Activated T-cell treated with anti-CD3 and anti-CD28 coated beads, Interleukin-2, amount 50 U/mL, for 4 hours (primary cell): ENCODE results near the gene FDX1. TPM values are rescaled to one million over a fixed set of nuclear protein-coding genes. Genes with fewer than 3 reads are reported as not detected.
A peak's percentile ranks its signal among the peaks of the same experiment; 100 is the strongest.

Experiments
- ATAC-seq, 2 donors: fragments of 200-7000 bp; cut with Tn5 transposase; one replicate each; pipeline ENCODE4 v1.10.0; 2021
- DNase-seq: peaks from one replicate; pipeline ENCODE4 v3.0.0-alpha.2; 2020
- H3K27me3 Mint-ChIP-seq: one replicate; pipeline ENCODE4 v1.8.0; 2021; ENCODE audit warnings: low read depth, mixed read lengths
- H3K36me3 Mint-ChIP-seq: one replicate; pipeline ENCODE4 v1.8.0; 2022; ENCODE audit warnings: mixed read lengths; ENCODE audit not compliant: insufficient read depth
- H3K4me1 Mint-ChIP-seq: one replicate; pipeline ENCODE4 v1.8.0; 2021; ENCODE audit warnings: low read depth, mixed read lengths
- H3K4me3 Mint-ChIP-seq: one replicate; pipeline ENCODE4 v1.8.0; 2021; ENCODE audit warnings: mild to moderate bottlenecking, moderate library complexity, mixed read lengths
- H3K9me3 Mint-ChIP-seq: one replicate; pipeline ENCODE4 v1.8.0; 2021; ENCODE audit warnings: mixed read lengths
- total RNA-seq, 3 donors: library from RNA; stranded (reverse); gene quantifications; one replicate each; pipeline ENCODE4 v1.2.1, GENCODE V29; 2021

Gene FDX1
- total RNA-seq, 3 donors from 2014 or later, result 16.0 to 17.1 (median 16.0) TPM

- Mint-ChIP-seq H3K36me3 (no peaks in the 10 kb centered on the region), H3K9me3 (peaks cover 7% of the 10 kb centered on the region), H3K4me1 (peaks cover 11% of the 10 kb centered on the region), H3K27me3 (peaks cover 3% of the 10 kb centered on the region), H3K4me3 (no peak overlapping the region)
- ATAC-seq, result no peak
- DNase-seq, result no peak
Observed at GRCh38 chr11:110424775-110425444, 4.8 kb upstream of the FDX1 start.

DNA sequence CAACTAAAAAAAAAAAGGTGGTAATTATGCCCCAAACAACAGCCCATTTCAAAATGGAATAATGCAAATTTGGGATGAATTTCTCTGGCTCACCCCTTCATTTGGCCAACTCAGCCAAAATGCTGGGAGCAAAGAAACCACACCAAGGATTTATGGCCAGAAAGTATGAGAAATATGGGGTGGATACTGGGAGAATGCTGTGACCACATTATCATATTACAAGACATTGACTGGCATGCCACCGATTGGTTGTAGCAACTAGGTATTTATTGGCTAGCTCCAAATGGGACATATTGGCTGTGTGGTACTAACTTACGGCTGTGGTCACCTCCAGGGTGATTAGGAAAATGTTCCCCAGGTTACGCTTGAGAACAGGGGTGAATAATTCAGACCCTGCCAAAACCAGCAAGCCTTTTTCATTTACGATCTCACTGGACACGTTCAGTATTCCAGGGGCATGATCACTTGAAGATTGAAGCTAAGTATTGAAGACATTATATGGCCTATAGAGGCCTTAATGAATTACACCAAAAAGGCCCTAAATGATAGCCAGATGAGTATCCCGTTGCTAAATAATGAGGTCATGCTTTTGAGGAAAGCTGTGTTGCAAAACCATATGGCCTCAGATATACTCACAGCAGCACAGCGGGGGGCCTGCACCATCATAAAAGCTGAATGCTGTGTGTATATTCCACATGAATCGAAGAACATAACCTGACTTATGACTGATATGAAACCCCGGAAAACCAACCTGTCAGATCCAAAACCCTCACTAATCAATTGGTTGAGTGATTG, 3.8 kb upstream of the FDX1 start:
- Mint-ChIP-seq H3K36me3 (no peaks in the 10 kb centered on the region), H3K27me3 (peaks cover 5% of the 10 kb centered on the region), H3K9me3 (peaks cover 7% of the 10 kb centered on the region), H3K4me1 (peaks cover 13% of the 10 kb centered on the region), H3K4me3 (no peak overlapping the region)
- ATAC-seq (no peak), DNase-seq (no peak)

DNA sequence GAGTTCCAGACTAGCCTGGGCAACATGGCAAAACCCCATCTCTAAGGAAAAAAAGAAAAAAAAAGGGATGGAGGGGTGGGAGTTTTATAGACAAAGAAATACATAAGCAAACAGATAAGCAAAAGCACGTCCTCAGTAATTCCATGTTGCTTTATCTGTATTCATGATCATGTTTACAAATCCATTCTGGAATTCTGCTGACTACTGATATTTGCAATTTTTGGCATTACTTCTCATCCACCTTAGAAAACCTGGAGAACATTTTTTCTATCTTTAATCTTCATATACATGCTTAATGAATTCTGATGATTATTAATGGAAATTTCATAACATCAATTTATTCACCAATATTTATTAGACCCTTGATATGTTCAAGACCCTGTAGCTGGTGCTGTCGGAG, 1.7 kb upstream of the FDX1 start:
- H3K36me3 Mint-ChIP-seq, result no peaks in the 10 kb centered on the region
- H3K4me1 Mint-ChIP-seq, result peaks cover 33% of the 10 kb centered on the region
- no peaks in the 10 kb centered on the region for H3K9me3 Mint-ChIP-seq
- DNase-seq (no peak), ATAC-seq (no peak)
- H3K4me3 Mint-ChIP-seq, result peak overlapping the region; percentile 11
- peaks cover 5% of the 10 kb centered on the region for H3K27me3 Mint-ChIP-seq

DNA sequence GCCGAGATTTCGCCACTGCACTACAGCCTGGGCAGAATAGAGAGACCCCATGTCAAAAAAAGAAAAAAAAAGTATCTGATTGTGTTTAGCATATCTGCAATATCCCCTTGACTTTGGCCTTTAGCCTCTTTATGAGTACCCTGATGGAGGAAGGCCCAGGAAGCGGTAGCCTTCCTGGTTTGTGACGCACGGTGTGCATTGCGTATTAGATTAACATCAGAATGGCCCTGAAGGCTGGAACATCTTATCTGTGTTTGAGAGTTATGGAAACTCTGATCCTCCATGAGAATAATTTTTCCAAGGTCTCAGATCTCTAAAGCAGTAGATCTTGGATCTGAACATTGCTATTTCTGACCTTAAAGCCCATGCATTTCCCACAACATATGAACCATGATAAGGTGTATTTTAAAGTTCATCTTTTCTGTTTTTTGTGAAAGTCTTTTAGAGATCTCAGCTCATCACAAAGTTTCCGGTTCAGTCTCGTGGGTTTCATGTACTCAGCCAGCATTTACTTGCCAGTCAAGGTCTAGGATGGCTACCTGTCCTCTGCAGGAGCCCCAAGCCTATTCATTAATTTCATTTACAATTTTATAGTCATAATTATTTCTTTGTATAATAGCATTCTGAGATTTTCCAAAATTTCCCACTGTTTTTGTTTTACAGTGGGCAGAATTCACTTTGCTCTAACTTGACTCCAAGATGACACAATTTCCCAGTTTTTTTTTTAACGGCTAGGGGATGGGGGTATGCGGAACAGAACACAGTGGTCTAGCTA, 605 bp upstream of the FDX1 start:
- Mint-ChIP-seq H3K27me3 (peaks cover 1% of the 10 kb centered on the region), H3K36me3 (no peaks in the 10 kb centered on the region)
- no peak for DNase-seq

DNA sequence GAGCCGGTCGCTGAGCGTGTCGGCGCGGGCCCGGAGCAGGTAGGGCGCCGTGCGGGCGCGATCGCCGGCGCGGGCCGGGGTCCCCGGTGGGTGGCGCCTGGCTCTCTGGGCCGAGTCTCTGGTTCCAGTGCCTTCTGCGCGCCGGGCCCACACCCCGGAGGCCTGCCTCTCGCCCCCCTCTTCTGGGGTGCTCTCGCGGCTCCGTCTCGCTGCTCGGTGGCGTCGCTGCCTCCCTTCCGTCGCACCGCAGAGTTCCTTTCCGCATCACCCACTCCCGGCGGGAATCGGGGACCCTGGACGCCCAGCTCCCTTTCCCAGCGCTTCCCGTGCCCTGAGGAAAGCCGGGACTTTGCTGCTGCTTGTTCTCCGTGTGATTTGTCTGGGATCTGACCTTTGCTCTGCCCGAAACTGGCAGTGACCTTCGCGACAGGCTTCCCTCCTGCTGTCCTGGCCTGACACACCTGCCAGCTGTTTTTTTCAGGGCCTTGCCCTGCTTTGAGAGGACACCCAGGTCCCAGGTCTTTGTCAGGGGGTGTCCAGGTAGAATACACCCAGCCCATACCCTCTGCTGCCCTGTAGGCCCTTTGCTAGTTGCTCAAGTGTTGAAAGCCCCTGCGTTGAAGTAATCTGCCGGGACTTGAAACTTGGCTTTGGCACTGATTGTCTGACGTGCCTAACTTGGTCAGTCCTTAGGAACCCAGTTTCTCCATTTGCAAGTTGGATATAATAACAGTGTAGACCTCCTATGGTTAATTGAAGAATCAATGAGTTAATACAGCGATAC, 711 bp downstream of the FDX1 start:
- DNase-seq (peak; percentile 34), ATAC-seq (peak; percentile 53)
- Mint-ChIP-seq H3K9me3 (no peaks in the 10 kb centered on the region), H3K36me3 (no peaks in the 10 kb centered on the region), H3K27me3 (peaks cover 1% of the 10 kb centered on the region), H3K4me1 (peaks cover 46% of the 10 kb centered on the region), H3K4me3 (peak overlapping the region; percentile 99)

More for the DNA sequence above, 605 bp upstream of the FDX1 start:
- Mint-ChIP-seq H3K9me3 (no peaks in the 10 kb centered on the region), H3K4me1 (peaks cover 43% of the 10 kb centered on the region), H3K4me3 (peak overlapping the region; percentile 83)
- no peak for ATAC-seq

- Mint-ChIP-seq H3K4me3 (peak overlapping the region; percentile 99), H3K9me3 (no peaks in the 10 kb centered on the region), H3K36me3 (no peaks in the 10 kb centered on the region), H3K27me3 (peaks cover 1% of the 10 kb centered on the region), H3K4me1 (peaks cover 50% of the 10 kb centered on the region)
- DNase-seq (no peak), ATAC-seq (no peak)
Observed at GRCh38 chr11:110431051-110431672, 1.4 kb downstream of the FDX1 start.

DNA sequence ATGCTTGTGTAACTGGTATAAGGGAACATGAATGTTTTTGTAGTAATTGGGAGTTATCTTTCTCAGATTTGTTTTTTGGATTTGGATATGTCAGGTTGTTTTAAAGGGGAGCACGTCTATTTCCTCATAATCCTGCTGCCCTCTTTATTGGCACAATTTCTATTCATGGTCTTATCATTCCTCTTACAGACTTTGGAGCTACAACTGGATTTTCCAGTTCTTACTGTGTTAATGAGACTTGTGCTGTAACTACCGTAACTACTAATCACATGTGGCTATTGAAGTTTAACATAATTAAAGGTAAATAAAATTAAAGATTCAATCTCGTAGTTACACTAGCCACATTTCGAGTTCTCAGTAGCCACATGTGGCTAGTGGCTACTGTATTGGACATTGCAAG, 1.9 kb downstream of the FDX1 start:
- H3K27me3 Mint-ChIP-seq, result peaks cover 1% of the 10 kb centered on the region
- peak overlapping the region; percentile 99 for H3K4me3 Mint-ChIP-seq
- H3K36me3 Mint-ChIP-seq, result no peaks in the 10 kb centered on the region
- ATAC-seq (no peak), DNase-seq (no peak)
- H3K9me3 Mint-ChIP-seq, result no peaks in the 10 kb centered on the region
- peaks cover 52% of the 10 kb centered on the region for H3K4me1 Mint-ChIP-seq

- DNase-seq (no peak), ATAC-seq (no peak)
- Mint-ChIP-seq H3K4me1 (peaks cover 57% of the 10 kb centered on the region), H3K27me3 (peaks cover 1% of the 10 kb centered on the region), H3K9me3 (no peaks in the 10 kb centered on the region), H3K4me3 (no peak overlapping the region), H3K36me3 (peaks cover 6% of the 10 kb centered on the region)
Observed at GRCh38 chr11:110432713-110433392, 3.1 kb downstream of the FDX1 start.

GRCh38 chr11:110433393-110434333, 3.9 kb downstream of the FDX1 start:
- H3K4me3 Mint-ChIP-seq, result no peak overlapping the region
- H3K27me3 Mint-ChIP-seq, result peaks cover 1% of the 10 kb centered on the region
- no peak for ATAC-seq
- no peaks in the 10 kb centered on the region for H3K9me3 Mint-ChIP-seq
- DNase-seq, result no peak
- H3K4me1 Mint-ChIP-seq, result peaks cover 58% of the 10 kb centered on the region
- peaks cover 11% of the 10 kb centered on the region for H3K36me3 Mint-ChIP-seq

- Mint-ChIP-seq H3K4me1 (peaks cover 58% of the 10 kb centered on the region), H3K9me3 (no peaks in the 10 kb centered on the region), H3K4me3 (no peak overlapping the region), H3K27me3 (peaks cover 1% of the 10 kb centered on the region), H3K36me3 (peaks cover 24% of the 10 kb centered on the region)
- DNase-seq (no peak), ATAC-seq (no peak)
Observed at GRCh38 chr11:110434952-110435779, 5.4 kb downstream of the FDX1 start.

DNA sequence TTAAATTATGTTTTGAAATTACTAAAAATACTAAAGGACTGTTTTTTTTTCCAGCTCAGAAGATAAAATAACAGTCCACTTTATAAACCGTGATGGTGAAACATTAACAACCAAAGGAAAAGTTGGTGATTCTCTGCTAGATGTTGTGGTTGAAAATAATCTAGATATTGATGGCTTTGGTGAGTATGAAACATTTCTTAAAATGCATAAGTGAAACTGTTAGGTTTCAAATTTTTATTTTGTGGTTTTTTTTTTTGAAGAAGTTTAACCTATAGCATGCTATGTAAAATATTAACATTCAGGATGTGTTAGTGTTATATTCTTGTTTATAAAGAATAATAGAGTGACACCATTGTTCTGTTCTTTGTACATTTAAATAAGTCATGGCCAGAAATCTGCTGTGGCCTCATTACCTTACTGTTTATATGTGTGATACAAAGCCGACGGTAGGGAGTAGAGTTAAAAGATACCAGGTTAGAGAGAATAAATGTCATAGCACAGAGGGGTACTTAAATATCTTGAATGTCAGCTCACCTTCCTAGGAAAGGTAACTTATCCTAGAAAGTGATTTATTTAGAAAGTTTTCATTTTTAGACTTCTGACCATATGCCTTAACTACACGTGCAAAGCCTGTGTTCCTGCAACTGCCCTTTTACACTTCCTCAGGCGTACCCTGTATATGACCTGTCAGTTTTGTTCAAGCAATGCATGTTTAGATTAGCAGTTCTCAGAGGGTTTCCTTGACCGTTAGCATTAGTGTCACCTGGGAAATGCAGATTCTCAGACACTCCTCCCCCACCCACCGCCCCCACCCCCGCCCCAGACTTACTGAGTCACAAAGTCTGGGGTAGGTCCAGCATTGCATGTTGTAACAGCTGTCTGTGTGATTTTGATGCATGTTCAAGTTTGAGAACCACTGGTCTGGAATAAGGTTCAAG, 6.3 kb downstream of the FDX1 start:
- Mint-ChIP-seq H3K36me3 (peaks cover 28% of the 10 kb centered on the region), H3K4me1 (peaks cover 58% of the 10 kb centered on the region), H3K4me3 (no peak overlapping the region), H3K27me3 (no peaks in the 10 kb centered on the region), H3K9me3 (no peaks in the 10 kb centered on the region)
- DNase-seq (no peak), ATAC-seq (peak in 1 of 2 donors; percentile 17)
